GM18526 (cell line): ENCODE data around the gene VASH2.

Source experiments
- POLR2A ChIP-seq: IDR thresholded peaks from 3 replicates; pipeline ENCODE4 v1.6.1; 2011; ENCODE audit not compliant: insufficient read length; ENCODE audit errors: extremely low read depth

The VASH2 gene

GRCh38 chr1:212926372-212926771 lies 24.0 kb upstream of the VASH2 start:
- no peak for TF ChIP-seq POLR2A

GRCh38 chr1:212928323-212929291 lies 21.7 kb upstream of the VASH2 start:
- no peak for TF ChIP-seq POLR2A

GRCh38 chr1:212930986-212931678 lies 19.2 kb upstream of the VASH2 start:
- no peak for TF ChIP-seq POLR2A

- no peak for TF ChIP-seq POLR2A
Observed at GRCh38 chr1:212933815-212934471, 16.4 kb upstream of the VASH2 start.

GRCh38 chr1:212935387-212935981 lies 14.9 kb upstream of the VASH2 start:
- TF ChIP-seq POLR2A = no peak

- no peak for TF ChIP-seq POLR2A
Observed at GRCh38 chr1:212937034-212937433, 13.3 kb upstream of the VASH2 start.

GRCh38 chr1:212938846-212939245 lies 11.5 kb upstream of the VASH2 start:
- TF ChIP-seq POLR2A = no peak

GRCh38 chr1:212941452-212941851 lies 8.9 kb upstream of the VASH2 start:
- TF ChIP-seq POLR2A = no peak

- no peak for TF ChIP-seq POLR2A
Observed at GRCh38 chr1:212942679-212943392, 7.5 kb upstream of the VASH2 start.

GRCh38 chr1:212943393-212943710 lies 7.0 kb upstream of the VASH2 start:
- no peak for TF ChIP-seq POLR2A

- TF ChIP-seq POLR2A = no peak
Observed at GRCh38 chr1:212944229-212944901, 6.0 kb upstream of the VASH2 start.

GRCh38 chr1:212945056-212945455 lies 5.3 kb upstream of the VASH2 start:
- TF ChIP-seq POLR2A = no peak

- no peak for TF ChIP-seq POLR2A
Observed at GRCh38 chr1:212945463-212946160, 4.7 kb upstream of the VASH2 start.

GRCh38 chr1:212946872-212947271 lies 3.5 kb upstream of the VASH2 start:
- no peak for TF ChIP-seq POLR2A

GRCh38 chr1:212949771-212950170 lies 570 bp upstream of the VASH2 start:
- no peak for TF ChIP-seq POLR2A
